ENCODE results near the gene PAOX. TPM values are rescaled to one million over a fixed set of nuclear protein-coding genes. Genes with fewer than 3 reads are reported as not detected.

PAOX gene
- polyA plus RNA-seq (2011; rRNA removed) (3.5 and 4.5 TPM in 2 replicates), polyA minus RNA-seq (2011; rRNA and poly(A)+ RNA removed) (2.4 and 3.7 TPM in 2 replicates)

DNA sequence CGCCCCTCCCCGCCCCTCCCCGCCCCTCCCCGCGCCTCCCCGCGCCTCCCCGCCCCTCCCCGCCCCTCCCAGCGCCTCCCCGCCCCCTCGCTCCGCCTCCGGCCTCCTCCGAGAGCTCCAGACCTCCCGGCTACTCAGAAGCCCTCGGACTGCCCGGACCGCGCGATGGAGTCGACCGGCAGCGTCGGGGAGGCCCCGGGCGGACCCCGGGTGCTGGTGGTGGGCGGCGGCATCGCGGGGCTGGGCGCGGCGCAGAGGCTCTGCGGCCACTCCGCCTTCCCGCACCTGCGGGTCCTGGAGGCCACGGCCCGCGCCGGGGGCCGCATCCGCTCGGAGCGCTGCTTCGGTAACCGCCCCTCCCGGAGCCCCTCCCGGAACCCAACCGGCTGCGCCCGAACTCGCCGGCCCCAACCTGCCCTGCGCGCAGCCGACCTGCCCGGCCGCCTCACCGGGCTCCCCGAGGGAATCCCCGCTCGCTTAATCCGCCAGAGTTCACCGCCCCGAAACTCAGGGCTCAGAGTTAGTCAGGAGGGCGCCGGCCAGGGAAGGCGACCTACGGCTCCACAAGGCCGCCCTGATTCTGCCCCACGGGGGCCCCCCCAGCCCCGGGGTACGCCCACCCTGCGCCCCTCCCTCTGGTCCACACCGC, at the start of gene PAOX:
TSS of gene PAOX (plus strand) at position 111 of the 649 bp plus-strand sequence. CDS start at position 166, 55 bp downstream.
- POLR2A ChIA-PET: no interaction called here
- peaks cover 1% of the 10 kb centered on the region; the same call in 1 of the 2 replicates for H3K36me3 ChIP-seq (ENCODE audit: control insufficient read depth, insufficient read depth, low read length)
- DNase-seq (ENCODE audit: low read depth): no peak
- TF ChIP-seq, protein P1, sequence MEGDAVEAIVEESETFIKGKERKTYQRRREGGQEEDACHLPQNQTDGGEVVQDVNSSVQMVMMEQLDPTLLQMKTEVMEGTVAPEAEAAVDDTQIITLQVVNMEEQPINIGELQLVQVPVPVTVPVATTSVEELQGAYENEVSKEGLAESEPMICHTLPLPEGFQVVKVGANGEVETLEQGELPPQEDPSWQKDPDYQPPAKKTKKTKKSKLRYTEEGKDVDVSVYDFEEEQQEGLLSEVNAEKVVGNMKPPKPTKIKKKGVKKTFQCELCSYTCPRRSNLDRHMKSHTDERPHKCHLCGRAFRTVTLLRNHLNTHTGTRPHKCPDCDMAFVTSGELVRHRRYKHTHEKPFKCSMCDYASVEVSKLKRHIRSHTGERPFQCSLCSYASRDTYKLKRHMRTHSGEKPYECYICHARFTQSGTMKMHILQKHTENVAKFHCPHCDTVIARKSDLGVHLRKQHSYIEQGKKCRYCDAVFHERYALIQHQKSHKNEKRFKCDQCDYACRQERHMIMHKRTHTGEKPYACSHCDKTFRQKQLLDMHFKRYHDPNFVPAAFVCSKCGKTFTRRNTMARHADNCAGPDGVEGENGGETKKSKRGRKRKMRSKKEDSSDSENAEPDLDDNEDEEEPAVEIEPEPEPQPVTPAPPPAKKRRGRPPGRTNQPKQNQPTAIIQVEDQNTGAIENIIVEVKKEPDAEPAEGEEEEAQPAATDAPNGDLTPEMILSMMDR (IDR thresholded peaks at IDR 0.05; ENCODE audit: insufficient read depth, low read depth, low read length): no peak
- H3K27me3 ChIP-seq (ENCODE audit: control insufficient read depth, insufficient read depth, low read length): no peaks in the 10 kb centered on the region
- CTCF ChIA-PET: interaction anchor here (0.7 to 1.2 kb wide), 3 partner anchors 9 to 58 kb away, joined by 3 to 5 read pairs (median 3); no protein-coding TSS in a partner anchor
- H3K4me3 ChIP-seq (ENCODE audit: low read depth, low read length): peak within 1 kb of the TSS; percentile 88

DNA sequence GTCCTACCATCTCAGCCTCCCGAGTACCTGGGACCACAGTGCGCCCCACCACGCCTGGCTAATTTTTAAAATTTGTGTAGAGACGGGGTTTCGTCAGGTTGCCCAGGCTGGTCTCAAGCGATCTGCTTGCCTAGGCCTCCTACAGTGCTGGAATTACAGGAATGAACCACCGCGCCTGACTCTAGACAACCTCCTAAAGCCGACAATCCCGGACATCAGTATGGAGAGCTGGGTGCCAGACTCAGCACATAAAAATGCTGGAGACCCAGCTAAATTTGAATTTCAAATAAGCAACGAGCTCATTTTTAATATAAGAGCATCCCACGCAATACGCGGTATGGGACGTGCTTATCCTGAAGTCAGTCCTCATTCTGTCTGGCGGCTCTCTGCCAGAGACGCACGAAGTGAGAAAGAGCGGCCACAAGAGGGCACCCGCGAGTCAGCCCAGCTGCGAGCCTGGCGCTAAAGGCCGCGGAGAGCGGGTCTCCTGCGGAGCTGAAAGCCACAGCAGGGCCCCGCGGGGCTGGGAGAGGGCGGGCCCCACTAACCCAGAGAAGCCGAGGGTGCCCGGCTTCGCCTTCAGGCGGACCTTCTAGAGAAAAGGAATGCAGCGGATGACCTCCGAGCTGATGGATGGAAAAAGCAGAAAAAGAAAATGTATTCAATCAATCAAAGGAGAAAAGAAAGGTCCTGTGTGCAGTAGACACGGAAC, 49.4 kb upstream of the PAOX start:
- peak; percentile 39 for DNase-seq (ENCODE audit: low read depth)

DNA sequence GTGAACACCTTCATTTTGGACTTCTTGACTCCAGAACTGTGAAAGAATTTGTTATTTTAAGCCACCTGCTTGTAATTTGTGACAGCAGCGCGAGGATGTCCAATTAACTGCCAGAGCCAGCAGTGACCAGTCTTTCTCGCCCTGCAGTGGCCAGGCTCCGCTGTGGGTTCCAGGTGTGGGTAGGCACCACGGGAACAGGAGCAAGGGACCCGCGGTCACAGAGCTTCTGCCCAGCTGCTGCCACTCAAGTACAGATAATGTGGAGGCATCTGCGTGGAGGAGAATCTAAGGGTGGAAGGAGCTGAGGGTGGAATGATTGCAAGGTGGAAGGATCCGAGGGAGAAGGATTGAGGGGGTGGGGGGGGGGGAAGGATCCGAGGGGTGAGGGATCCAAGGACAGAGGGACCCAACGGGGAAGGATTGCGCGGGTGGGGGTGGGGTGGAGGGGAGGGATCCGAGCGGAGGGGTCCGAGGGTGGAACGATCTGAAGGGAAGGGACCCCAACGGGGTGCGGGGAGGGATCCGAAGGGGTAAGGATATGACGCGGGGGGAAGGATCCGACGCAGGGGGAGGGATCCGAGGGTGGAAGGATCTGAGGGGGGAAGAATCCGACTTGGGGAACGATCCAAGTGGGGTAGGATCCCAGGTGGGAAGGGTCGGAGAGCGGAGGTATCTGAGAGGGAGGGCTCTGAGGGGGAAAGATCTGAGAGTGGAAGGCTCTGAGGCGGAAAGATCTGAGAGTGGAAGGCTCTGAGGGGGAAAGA, 45.9 kb upstream of the PAOX start:
- ChIA-PET CTCF (no interaction called here), POLR2A (no interaction called here)
- DNase-seq (ENCODE audit: low read depth): no peak
- TF ChIP-seq, protein P1 (IDR thresholded peaks at IDR 0.05; ENCODE audit: insufficient read depth, low read depth, low read length): no peak
- Histone ChIP-seq H3K27me3 (ENCODE audit: control insufficient read depth, insufficient read depth, low read length) (peaks cover 25% of the 10 kb centered on the region), H3K4me3 (ENCODE audit: low read depth, low read length) (no peak overlapping the region), H3K36me3 (ENCODE audit: control insufficient read depth, insufficient read depth, low read length) (no peaks in the 10 kb centered on the region)

More for the DNA sequence above, 49.4 kb upstream of the PAOX start:
- POLR2A ChIA-PET: interaction anchor here (0.7 kb wide), 1 partner anchor 49 kb away, joined by 7 read pairs; no protein-coding TSS in a partner anchor
- H3K4me3 ChIP-seq (ENCODE audit: low read depth, low read length): no peak overlapping the region
- H3K36me3 ChIP-seq (ENCODE audit: control insufficient read depth, insufficient read depth, low read length): no peaks in the 10 kb centered on the region
- CTCF ChIA-PET: interaction anchor here (0.5 to 3.0 kb wide), 40 partner anchors 9 to 814 kb away, joined by 3 to 20 read pairs (median 4); partner anchors contain the start of genes ADAM8, ECHS1, FUOM and PRAP1
- H3K27me3 ChIP-seq (ENCODE audit: control insufficient read depth, insufficient read depth, low read length): peaks cover 22% of the 10 kb centered on the region
- TF ChIP-seq, protein P1 (IDR thresholded peaks at IDR 0.05; ENCODE audit: insufficient read depth, low read depth, low read length): peak; percentile 98

DNA sequence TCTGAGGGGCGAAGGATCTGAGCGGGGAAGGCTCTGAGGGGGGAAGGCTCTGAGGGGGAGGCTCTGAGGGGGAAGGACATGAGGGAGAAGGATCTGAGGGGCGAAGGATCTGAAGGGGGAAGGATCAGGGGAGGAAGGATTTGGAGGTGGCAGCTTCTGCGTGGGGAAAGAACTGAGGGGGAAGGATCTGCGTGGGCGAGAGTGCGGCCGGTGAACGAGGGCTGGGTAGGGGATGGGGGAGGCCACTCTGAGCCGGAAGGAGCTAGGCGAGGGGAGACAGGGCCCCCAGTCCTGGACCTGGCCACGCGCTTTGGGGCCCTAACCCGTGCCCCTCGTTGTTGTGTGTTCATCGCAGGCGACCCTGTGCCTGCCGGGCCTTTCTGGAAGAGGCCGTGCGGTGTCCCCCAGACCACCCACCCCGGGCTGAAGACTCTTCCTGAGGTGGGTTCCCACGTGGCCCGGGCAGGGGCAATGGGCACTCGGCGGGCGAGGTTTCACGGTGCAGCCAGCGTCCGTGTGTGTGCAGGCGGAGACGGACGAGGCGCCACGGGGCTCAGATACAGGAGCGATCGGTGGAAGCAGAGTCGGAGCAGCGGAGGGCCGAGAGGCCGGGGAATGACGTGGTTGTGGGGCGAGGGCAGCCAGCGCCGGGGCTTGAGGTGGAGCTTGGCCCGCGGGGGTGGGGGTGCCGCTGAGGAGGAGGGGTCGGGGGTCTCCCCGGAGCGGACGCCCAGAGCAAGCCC, 44.4 kb upstream of the PAOX start:
- Histone ChIP-seq H3K4me3 (ENCODE audit: low read depth, low read length) (peak overlapping the region; percentile 36), H3K36me3 (ENCODE audit: control insufficient read depth, insufficient read depth, low read length) (no peaks in the 10 kb centered on the region), H3K27me3 (ENCODE audit: control insufficient read depth, insufficient read depth, low read length) (peaks cover 25% of the 10 kb centered on the region)
- POLR2A ChIA-PET: no interaction called here
- CTCF ChIA-PET: no interaction called here
- DNase-seq (ENCODE audit: low read depth): no peak
- TF ChIP-seq, protein P1 (IDR thresholded peaks at IDR 0.05; ENCODE audit: insufficient read depth, low read depth, low read length): no peak

Data from BJ (cell line).